ENCODE data around the gene FAM50B. TPM values are rescaled to one million over a fixed set of nuclear protein-coding genes. Genes with fewer than 3 reads are reported as not detected.

Gene FAM50B
- total and polyA plus RNA-seq, 2 experiments from 2014 or later: 4.4 to 4.8 TPM

DNA sequence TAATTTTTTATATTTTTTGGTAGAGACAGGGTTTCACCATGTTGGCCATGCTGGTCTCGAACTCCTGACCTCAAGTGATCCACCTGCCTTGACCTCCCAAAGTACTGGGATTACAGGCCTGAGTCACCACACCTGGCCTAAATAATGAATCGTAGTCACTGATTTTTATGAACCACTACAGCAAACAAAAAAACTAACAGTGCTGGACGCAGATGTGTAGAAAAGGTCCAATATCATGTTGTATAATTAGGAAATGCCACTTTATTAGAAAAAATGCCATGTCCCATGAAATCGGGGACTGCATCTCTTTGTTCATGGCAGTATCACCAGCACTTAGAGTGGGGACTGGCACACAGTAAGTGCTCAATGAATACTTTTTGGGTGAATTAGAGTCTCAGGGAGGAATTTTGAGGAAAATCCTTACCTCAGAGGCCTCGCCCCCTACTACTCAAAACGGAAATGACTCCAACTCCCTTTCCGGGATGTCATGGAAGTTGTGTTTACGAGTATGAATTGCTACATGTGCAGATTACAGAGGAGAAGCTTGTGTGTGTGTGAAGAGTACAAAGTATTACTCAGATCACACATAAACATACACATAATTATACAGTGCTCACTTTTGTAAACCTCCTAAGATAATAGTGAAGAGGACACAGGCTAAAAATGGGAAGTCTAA lies 43.6 kb upstream of the FAM50B start (continued):
- TF ChIP-seq, protein P1, sequence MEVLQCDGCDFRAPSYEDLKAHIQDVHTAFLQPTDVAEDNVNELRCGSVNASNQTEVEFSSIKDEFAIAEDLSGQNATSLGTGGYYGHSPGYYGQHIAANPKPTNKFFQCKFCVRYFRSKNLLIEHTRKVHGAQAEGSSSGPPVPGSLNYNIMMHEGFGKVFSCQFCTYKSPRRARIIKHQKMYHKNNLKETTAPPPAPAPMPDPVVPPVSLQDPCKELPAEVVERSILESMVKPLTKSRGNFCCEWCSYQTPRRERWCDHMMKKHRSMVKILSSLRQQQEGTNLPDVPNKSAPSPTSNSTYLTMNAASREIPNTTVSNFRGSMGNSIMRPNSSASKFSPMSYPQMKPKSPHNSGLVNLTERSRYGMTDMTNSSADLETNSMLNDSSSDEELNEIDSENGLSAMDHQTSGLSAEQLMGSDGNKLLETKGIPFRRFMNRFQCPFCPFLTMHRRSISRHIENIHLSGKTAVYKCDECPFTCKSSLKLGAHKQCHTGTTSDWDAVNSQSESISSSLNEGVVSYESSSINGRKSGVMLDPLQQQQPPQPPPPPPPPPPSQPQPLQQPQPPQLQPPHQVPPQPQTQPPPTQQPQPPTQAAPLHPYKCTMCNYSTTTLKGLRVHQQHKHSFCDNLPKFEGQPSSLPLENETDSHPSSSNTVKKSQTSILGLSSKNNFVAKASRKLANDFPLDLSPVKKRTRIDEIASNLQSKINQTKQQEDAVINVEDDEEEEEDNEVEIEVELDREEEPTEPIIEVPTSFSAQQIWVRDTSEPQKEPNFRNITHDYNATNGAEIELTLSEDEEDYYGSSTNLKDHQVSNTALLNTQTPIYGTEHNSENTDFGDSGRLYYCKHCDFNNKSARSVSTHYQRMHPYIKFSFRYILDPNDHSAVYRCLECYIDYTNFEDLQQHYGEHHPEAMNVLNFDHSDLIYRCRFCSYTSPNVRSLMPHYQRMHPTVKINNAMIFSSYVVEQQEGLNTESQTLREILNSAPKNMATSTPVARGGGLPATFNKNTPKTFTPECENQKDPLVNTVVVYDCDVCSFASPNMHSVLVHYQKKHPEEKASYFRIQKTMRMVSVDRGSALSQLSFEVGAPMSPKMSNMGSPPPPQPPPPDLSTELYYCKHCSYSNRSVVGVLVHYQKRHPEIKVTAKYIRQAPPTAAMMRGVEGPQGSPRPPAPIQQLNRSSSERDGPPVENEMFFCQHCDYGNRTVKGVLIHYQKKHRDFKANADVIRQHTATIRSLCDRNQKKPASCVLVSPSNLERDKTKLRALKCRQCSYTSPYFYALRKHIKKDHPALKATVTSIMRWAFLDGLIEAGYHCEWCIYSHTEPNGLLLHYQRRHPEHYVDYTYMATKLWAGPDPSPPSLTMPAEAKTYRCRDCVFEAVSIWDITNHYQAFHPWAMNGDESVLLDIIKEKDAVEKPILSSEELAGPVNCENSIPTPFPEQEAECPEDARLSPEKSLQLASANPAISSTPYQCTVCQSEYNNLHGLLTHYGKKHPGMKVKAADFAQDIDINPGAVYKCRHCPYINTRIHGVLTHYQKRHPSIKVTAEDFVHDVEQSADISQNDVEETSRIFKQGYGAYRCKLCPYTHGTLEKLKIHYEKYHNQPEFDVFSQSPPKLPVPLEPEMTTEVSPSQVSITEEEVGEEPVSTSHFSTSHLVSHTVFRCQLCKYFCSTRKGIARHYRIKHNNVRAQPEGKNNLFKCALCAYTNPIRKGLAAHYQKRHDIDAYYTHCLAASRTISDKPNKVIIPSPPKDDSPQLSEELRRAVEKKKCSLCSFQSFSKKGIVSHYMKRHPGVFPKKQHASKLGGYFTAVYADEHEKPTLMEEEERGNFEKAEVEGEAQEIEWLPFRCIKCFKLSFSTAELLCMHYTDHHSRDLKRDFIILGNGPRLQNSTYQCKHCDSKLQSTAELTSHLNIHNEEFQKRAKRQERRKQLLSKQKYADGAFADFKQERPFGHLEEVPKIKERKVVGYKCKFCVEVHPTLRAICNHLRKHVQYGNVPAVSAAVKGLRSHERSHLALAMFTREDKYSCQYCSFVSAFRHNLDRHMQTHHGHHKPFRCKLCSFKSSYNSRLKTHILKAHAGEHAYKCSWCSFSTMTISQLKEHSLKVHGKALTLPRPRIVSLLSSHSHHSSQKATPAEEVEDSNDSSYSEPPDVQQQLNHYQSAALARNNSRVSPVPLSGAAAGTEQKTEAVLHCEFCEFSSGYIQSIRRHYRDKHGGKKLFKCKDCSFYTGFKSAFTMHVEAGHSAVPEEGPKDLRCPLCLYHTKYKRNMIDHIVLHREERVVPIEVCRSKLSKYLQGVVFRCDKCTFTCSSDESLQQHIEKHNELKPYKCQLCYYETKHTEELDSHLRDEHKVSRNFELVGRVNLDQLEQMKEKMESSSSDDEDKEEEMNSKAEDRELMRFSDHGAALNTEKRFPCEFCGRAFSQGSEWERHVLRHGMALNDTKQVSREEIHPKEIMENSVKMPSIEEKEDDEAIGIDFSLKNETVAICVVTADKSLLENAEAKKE (CRISPR knock-in tag; IDR thresholded peaks at IDR 0.05): no peak
- TF ChIP-seq, protein P2, sequence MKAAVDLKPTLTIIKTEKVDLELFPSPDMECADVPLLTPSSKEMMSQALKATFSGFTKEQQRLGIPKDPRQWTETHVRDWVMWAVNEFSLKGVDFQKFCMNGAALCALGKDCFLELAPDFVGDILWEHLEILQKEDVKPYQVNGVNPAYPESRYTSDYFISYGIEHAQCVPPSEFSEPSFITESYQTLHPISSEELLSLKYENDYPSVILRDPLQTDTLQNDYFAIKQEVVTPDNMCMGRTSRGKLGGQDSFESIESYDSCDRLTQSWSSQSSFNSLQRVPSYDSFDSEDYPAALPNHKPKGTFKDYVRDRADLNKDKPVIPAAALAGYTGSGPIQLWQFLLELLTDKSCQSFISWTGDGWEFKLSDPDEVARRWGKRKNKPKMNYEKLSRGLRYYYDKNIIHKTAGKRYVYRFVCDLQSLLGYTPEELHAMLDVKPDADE (IDR thresholded peaks at IDR 0.05): no peak

DNA sequence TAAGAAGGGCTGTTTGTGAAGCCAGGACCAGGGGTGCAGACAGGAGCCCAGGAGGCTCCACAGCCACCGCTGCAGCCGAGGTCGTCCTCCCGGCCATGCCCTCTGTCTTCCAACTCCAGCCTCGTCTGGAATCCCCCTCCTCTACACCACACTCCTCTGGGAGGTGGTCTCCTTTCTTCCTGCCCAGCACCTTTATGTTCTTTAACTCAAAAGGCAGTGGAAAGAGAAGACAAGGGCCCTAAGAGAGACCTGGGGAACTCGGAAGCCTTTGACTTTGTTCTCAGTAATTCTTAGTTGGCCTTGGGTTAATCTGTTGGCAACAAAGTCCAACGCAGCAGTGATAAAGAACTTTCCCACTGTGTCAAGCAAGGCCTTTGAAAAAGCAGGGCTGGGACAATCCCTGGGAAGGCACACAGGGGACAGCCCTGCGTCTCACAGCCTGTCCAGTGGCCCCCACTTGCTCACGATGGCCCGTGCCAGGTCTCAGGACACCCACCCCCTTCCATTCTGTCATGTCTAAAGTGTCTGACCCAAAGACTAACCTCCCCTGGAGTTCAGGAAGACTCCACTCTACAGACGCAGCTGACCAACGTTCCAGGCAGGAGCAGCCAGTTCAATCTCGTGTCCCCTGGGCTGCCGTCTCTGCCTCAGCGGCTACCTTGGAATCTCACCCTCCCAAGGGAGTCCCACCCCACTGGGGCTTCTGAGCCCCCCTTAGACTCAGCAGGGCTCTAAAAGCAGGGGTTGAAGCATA lies 42.8 kb upstream of the FAM50B start:
- Mint-ChIP-seq H3K36me3 (ENCODE audit: low read depth) (no peaks in the 10 kb centered on the region), H3K9me3 (no peaks in the 10 kb centered on the region), H3K4me1 (peaks cover 2% of the 10 kb centered on the region; the same call in 2 of the 3 replicates), H3K4me3 (no peak overlapping the region), H3K27ac (no peak overlapping the region), H3K27me3 (ENCODE audit: insufficient read depth, low read depth, poor library complexity) (peaks cover 4% of the 10 kb centered on the region)
- no peaks in the 10 kb centered on the region for H3K4me1 ChIP-seq (ENCODE audit: insufficient read depth)
- H3F3A ChIP-seq (replicated peaks; ENCODE audit: low read depth): no peaks in the 10 kb centered on the region
- no peaks in the 10 kb centered on the region for H4K20me1 ChIP-seq (replicated peaks; ENCODE audit: insufficient read depth)
- no peaks in the 10 kb centered on the region for H3K36me3 ChIP-seq (ENCODE audit: insufficient read depth)
- DNase-seq (ENCODE audit: low spot score) (no peak), ATAC-seq (no peak)
- no peak overlapping the region for H3K4me3 ChIP-seq
- H3K27ac ChIP-seq (ENCODE audit: low read depth): no peak overlapping the region
- H3K27me3 ChIP-seq (ENCODE audit: insufficient read depth): no peaks in the 10 kb centered on the region
- no peaks in the 10 kb centered on the region for H3K9me2 ChIP-seq (ENCODE audit: insufficient read depth)
- no peak overlapping the region for H2AFZ ChIP-seq
- H3K79me2 ChIP-seq (replicated peaks; ENCODE audit: insufficient read depth): no peaks in the 10 kb centered on the region
- H3K4me2 ChIP-seq: no peak overlapping the region
- TF ChIP-seq, protein P1 (CRISPR knock-in tag; IDR thresholded peaks at IDR 0.05): no peak
- TF ChIP-seq ZNF331 (CRISPR knock-in tag; IDR thresholded peaks at IDR 0.05; ENCODE audit: low read depth): no peak
- TF ChIP-seq STAT1 (IDR thresholded peaks at IDR 0.05; ENCODE audit: unreplicated experiment): no peak
- TF ChIP-seq JUNB (IDR thresholded peaks at IDR 0.05; ENCODE audit: unreplicated experiment): no peak
- no peak for TF ChIP-seq NANOG (IDR thresholded peaks at IDR 0.05; ENCODE audit: borderline replicate concordance)
- no peak for TF ChIP-seq EZH2 (IDR thresholded peaks at IDR 0.05; ENCODE audit: low read depth, unreplicated experiment)

All from GM23338 (cell line).